Testis (tissue), 2 donors: ENCODE data around the gene SRGAP2B.
"Not testable (repeated sequence)": the region's sequence is repeated elsewhere in the genome, so short reads cannot be mapped to it uniquely, and the experiment has no call there.

Experiments
- CTCF ChIP-seq, 3 experiments: fragments of 450-650 bp in 2 of 3; fragments of 200-600 bp in 1 of 3; sonication (generic) in 1 of 3; IDR thresholded peaks; one replicate each; pipeline ENCODE4 v1.5.1; 2016 to 2019; ENCODE audit warnings: antibody characterized with exemption in 3 of 3, mild to moderate bottlenecking in 2 of 3, moderate library complexity in 1 of 3
- POLR2A ChIP-seq: fragments of 450-650 bp; IDR thresholded peaks from one replicate; pipeline ENCODE4 v1.6.1; 2017; ENCODE audit warnings: antibody characterized with exemption, mild to moderate bottlenecking, moderate library complexity

- not testable (repeated sequence) for TF ChIP-seq CTCF (IDR thresholded peaks at IDR 0.05); POLR2A
Measured at GRCh38 chr1:145055217-145055760, 39.8 kb downstream of the SRGAP2B start.
